Esophagus squamous epithelium (tissue), 4 donors: ENCODE measurements around the gene IGF1R.

Experiments used
- CTCF ChIP-seq, 6 experiments: fragments of 450-650 bp in 4 of 6; fragments of 200-600 bp in 2 of 6; sonication (generic) in 2 of 6; IDR thresholded peaks; one replicate each; pipeline ENCODE4 v1.5.1; 2016 to 2019; ENCODE audit warnings: antibody characterized with exemption in 6 of 6, mild to moderate bottlenecking in 4 of 6, moderate library complexity in 4 of 6
- POLR2A ChIP-seq, 4 donors: fragments of 450-650 bp; IDR thresholded peaks; one replicate each; pipeline ENCODE4 v1.6.1; 2017; ENCODE audit warnings: antibody characterized with exemption in 4 of 4, mild to moderate bottlenecking in 4 of 4, moderate library complexity in 3 of 4

- no peak for TF ChIP-seq POLR2A (IDR thresholded peaks at IDR 0.05)
- TF ChIP-seq CTCF (IDR thresholded peaks at IDR 0.05) = no peak
These were observed 65.3 kb downstream of the IGF1R start for GRCh38 chr15:98713585-98714001.
